ENCODE measurements around the gene DQX1.

- no peak for TF ChIP-seq CTCF (IDR thresholded peaks at IDR 0.05; ENCODE audit: low read depth, low read length, missing input control)
- no peak for TF ChIP-seq YY1 (IDR thresholded peaks at IDR 0.05)
- TF ChIP-seq MAX (IDR thresholded peaks at IDR 0.05) = no peak
- TF ChIP-seq RAD21 (IDR thresholded peaks at IDR 0.05) = no peak
- TF ChIP-seq ATF3 (IDR thresholded peaks at IDR 0.05) = no peak
- no peak for TF ChIP-seq SP1 (IDR thresholded peaks at IDR 0.05)
- TF ChIP-seq EGR1 (IDR thresholded peaks at IDR 0.05; ENCODE audit: low read depth in 2 of 2) = no peak
- no peak for TF ChIP-seq JUND (IDR thresholded peaks at IDR 0.05)
- no peak for TF ChIP-seq FOXA1 (IDR thresholded peaks at IDR 0.05)
These were observed 18.0 kb downstream of the DQX1 start for GRCh38 chr2:74507926-74508520.

Measured in liver (tissue), 3 donors.